Measurements from ENCODE around the gene MSLN.

DNA sequence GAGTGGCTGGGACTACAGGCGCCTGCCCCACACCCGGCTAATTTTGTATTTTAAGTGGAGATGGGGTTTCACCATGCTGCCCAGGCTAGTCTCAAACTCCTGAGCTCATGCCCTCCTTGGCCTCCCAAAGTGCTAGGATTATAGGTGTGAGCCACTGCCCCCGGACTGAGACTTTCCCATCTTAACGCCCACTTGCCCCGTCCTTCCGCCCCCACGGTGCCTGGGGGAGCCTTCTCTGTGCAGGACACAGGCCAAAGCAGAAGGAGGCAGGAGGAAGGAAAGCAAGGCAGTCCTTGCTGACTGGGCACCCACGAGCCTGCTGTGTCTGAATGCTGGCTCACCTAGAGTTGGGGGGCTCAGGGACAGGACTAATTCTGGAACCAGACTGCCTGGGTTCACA, 57.6 kb downstream of the MSLN start:
- TF ChIP-seq POLR2AphosphoS5 (IDR thresholded peaks at IDR 0.05; ENCODE audit: borderline replicate concordance, low read depth, low read length) (no peak), EZH2 (IDR thresholded peaks at IDR 0.05) (no peak)
